ENCODE measurements around the gene COLQ. TPM values are rescaled to one million over a fixed set of nuclear protein-coding genes. Genes with fewer than 3 reads are reported as not detected.

Gene COLQ
- total and polyA plus RNA-seq, 11 donors, result 2.1 to 33.0 (median 10.7) TPM

DNA sequence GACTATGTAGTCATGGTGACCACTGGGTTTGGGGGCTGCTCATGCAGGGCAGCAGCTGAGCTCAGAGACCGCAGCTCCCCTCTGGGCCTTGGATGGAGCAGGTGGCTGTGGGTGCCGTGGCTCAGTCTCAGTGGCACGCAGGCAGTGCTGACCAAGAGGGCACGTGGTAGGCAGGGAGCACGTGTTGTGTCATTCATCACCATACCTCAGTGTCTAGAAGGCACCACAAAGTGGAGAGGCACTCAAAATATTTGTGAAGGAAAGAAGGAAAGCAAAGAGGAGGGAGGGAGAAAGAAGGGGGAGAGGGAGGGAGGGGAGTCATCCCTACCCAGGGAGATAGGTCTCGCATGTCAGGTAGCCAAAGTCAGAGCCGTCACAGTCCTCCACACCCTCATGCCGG, 68.0 kb downstream of the COLQ start:
- intact Hi-C loops (cut with DNase I), result no loop called here
- ATAC-seq (no peak), DNase-seq (no peak)
- Histone ChIP-seq H3K4me3 (no peak overlapping the region), H3K4me1 (no peaks in the 10 kb centered on the region), H3K9me3 (peaks cover 0 to 3% (median 0%) of the 10 kb centered on the region in 12 donors), H3K36me3 (peaks cover 0 to 11% (median 7%) of the 10 kb centered on the region in 9 donors), H3K27ac (no peak overlapping the region), H3K27me3 (no peaks in the 10 kb centered on the region)
- 84 to 94% (median 92%) methylated on average over 8 of the region's 8 CpGs for WGBS, 4 donors
- TF ChIP-seq CTCF (IDR thresholded peaks at IDR 0.05), result no peak
- no peak for TF ChIP-seq POLR2A (IDR thresholded peaks at IDR 0.05)

DNA sequence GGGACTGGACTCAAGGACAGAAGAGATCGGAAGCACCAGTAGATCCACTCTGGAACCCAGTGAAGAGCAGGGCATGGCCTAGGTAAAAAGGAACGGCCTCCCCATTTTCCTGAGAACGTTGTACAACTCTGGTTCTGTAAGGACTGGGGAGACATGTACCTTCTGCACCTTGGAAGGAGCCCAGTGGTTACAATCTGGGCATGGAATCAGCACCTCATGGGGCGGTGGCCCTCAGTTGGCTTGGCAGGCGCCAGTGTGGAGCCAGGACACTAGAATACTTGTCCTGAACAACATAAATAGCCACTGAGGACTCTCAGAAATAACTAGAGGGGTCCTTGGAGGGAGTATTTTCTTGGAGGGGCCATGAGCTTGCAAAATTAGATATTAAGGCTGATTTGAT, 68.5 kb downstream of the COLQ start:
- WGBS, 4 donors, result 93 to 99% (median 96%) methylated on average over 5 of the region's 5 CpGs
- ATAC-seq (no peak), DNase-seq (no peak)
- Histone ChIP-seq H3K9me3 (no peaks in the 10 kb centered on the region), H3K36me3 (peaks cover 0 to 11% (median 7%) of the 10 kb centered on the region in 9 donors), H3K27me3 (no peaks in the 10 kb centered on the region), H3K4me3 (no peak overlapping the region), H3K27ac (no peak overlapping the region), H3K4me1 (no peaks in the 10 kb centered on the region)
- TF ChIP-seq POLR2A (IDR thresholded peaks at IDR 0.05) (no peak), CTCF (IDR thresholded peaks at IDR 0.05) (no peak)
- intact Hi-C loops (cut with DNase I), result no loop called here

- H3K9me3 ChIP-seq, result no peaks in the 10 kb centered on the region
- H3K4me1 ChIP-seq, result no peaks in the 10 kb centered on the region
- no peak for TF ChIP-seq POLR2A (IDR thresholded peaks at IDR 0.05)
- TF ChIP-seq CTCF (IDR thresholded peaks at IDR 0.05), result no peak
- 83 to 90% (median 84%) methylated on average over 9 of the region's 9 CpGs for WGBS, 4 donors
- no peak for DNase-seq
- intact Hi-C loops (cut with DNase I), result no loop called here
- no peak for ATAC-seq
- H3K36me3 ChIP-seq, result peaks cover 0 to 11% (median 6%) of the 10 kb centered on the region in 9 donors
- H3K4me3 ChIP-seq, result no peak overlapping the region
- H3K27me3 ChIP-seq, result no peaks in the 10 kb centered on the region
- no peak overlapping the region for H3K27ac ChIP-seq
Measured at GRCh38 chr3:15452156-15452555, 69.3 kb downstream of the COLQ start.

DNA sequence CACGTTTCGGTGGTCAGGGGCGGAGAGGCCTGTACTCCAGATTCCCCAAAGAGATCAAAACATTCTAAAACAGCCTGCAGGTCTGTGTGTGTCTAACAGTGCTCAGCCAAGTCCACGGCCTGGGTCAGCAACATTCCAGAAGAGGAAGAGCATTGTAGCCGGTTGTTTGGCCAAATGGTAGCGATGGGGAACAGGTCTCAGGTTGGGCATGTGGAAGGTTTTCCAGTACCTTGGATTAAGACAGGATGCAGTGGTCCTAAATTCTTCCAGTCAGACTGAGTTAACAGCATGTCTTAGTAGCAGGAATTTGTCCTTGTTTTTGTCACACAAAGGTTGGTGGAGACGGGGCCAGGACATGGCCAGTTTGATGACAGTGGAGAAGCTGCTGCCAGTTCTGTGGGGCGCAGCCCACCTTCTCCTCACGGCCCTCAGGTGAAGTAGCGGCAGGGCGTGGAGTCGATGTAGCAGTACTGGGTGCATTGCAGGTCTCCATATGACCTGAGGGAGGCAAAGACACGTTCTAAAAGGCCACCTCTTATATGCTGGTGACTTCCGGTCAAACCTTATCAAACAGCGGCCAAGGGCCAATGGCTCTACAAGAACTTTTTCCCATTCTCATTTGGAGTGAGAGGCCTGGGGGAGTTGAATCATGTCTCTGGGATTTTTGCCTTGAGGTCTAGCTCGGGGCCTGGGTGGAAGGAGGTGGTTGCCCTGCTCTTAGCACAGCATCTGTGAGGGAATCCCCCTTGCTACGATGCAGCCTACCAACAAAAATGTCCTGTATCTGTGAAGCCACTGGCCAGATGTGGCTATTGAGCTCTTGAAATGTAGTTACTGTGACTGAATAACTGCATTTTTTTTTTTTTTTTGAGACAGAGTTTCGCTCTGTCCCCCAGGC, 70.0 kb downstream of the COLQ start:
- H3K9me3 ChIP-seq, result no peaks in the 10 kb centered on the region
- no peak for TF ChIP-seq CTCF (IDR thresholded peaks at IDR 0.05)
- TF ChIP-seq POLR2A (IDR thresholded peaks at IDR 0.05), result no peak
- 91 to 93% (median 92%) methylated on average over 17 to 18 of the region's 18 CpGs for WGBS, 4 donors
- no peak for ATAC-seq
- H3K27me3 ChIP-seq, result no peaks in the 10 kb centered on the region
- no peak for DNase-seq
- peaks cover 0 to 11% (median 6%) of the 10 kb centered on the region in 9 donors for H3K36me3 ChIP-seq
- H3K4me3 ChIP-seq, result no peak overlapping the region
- no peak overlapping the region for H3K27ac ChIP-seq
- intact Hi-C loops (cut with DNase I), result no loop called here
- H3K4me1 ChIP-seq, result no peaks in the 10 kb centered on the region

Measured in heart left ventricle (tissue), 16 donors.